Neutrophil (primary cell): ENCODE results near the gene EVI2B.

Experiments
- H3K27ac ChIP-seq: fragments of 200-600 bp; sonication (generic); 2 replicates; pipeline ENCODE4 v1.5.1; 2016; ENCODE audit warnings: mild to moderate bottlenecking, moderate library complexity
- H3K27me3 ChIP-seq: fragments of 200-600 bp; sonication (generic); 2 replicates; pipeline ENCODE4 v1.6.0; 2016; ENCODE audit warnings: mild to moderate bottlenecking
- H3K36me3 ChIP-seq: fragments of 200-600 bp; sonication (generic); 2 replicates; pipeline ENCODE4 v1.5.1; 2017
- H3K4me1 ChIP-seq, 2 experiments: fragments of 200-600 bp in 1 of 2; sonication (generic) in 1 of 2; 1 replicate in 1 of 2; 2 replicates in 1 of 2; pipeline versions ENCODE4 v1.5.1 to v1.6.1; 2013 to 2016; ENCODE audit warnings: low read depth in 1 of 2, low read length in 1 of 2, mild to moderate bottlenecking in 1 of 2, moderate library complexity in 1 of 2; ENCODE audit not compliant: control insufficient read depth in 1 of 2, insufficient read depth in 1 of 2
- H3K4me3 ChIP-seq, 2 experiments: fragments of 200-600 bp in 1 of 2; sonication (generic) in 1 of 2; 1 replicate in 1 of 2; 2 replicates in 1 of 2; pipeline ENCODE4 v1.5.1; 2013 to 2016; ENCODE audit warnings: low read depth in 1 of 2, low read length in 1 of 2, mild to moderate bottlenecking in 1 of 2, moderate library complexity in 1 of 2
- H3K9me3 ChIP-seq: fragments of 200-600 bp; sonication (generic); 2 replicates; pipeline ENCODE4 v1.5.1; 2016
- TF ChIP-seq, protein P1 (sequence below): fragments of 200-600 bp; sonication (generic); IDR thresholded peaks from 2 replicates; pipeline ENCODE4 v1.5.1; 2016; ENCODE audit warnings: antibody characterized with exemption

EVI2B gene

GRCh38 chr17:31321966-31322365 lies 8.1 kb upstream of the EVI2B start:
- Histone ChIP-seq H3K4me3 (peak overlapping the region; percentile 78 to 79), H3K27me3 (no peaks in the 10 kb centered on the region), H3K36me3 (peaks cover 11% of the 10 kb centered on the region), H3K27ac (peak overlapping the region; percentile 98), H3K4me1 (peaks cover 25 to 49% of the 10 kb centered on the region in 2 experiments), H3K9me3 (no peaks in the 10 kb centered on the region)
- TF ChIP-seq, protein P1, sequence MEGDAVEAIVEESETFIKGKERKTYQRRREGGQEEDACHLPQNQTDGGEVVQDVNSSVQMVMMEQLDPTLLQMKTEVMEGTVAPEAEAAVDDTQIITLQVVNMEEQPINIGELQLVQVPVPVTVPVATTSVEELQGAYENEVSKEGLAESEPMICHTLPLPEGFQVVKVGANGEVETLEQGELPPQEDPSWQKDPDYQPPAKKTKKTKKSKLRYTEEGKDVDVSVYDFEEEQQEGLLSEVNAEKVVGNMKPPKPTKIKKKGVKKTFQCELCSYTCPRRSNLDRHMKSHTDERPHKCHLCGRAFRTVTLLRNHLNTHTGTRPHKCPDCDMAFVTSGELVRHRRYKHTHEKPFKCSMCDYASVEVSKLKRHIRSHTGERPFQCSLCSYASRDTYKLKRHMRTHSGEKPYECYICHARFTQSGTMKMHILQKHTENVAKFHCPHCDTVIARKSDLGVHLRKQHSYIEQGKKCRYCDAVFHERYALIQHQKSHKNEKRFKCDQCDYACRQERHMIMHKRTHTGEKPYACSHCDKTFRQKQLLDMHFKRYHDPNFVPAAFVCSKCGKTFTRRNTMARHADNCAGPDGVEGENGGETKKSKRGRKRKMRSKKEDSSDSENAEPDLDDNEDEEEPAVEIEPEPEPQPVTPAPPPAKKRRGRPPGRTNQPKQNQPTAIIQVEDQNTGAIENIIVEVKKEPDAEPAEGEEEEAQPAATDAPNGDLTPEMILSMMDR = no peak

DNA sequence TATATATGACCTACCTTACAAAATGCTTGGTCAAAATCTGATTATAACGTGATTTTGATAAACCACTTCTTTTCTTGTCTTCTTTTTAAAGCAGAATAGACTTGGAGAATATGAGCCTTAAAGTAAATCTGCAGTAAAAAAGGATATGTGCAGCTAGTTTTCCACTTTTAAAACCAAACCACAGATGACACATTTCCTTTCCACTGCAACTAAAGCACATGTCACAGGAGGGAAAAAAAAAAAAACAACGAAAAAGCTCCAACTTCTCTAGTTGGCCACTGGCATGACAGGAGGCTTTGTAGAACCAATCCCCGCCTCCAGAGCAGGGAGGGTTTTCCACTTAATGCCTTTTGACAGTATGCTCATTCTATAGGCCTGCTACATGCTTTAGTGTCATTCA lies 7.6 kb upstream of the EVI2B start, which contains the start of gene EVI2A:
EVI2A (minus strand) TSS at position 142 of the 400 bp plus-strand sequence. CDS start 2,609 bp downstream, outside the sequence.
- H3K9me3 ChIP-seq = no peaks in the 10 kb centered on the region
- peak within 1 kb of the TSS; percentile 98 for H3K27ac ChIP-seq
- TF ChIP-seq, protein P1 = peak; percentile 56
- H3K4me1 ChIP-seq = peaks cover 30 to 54% of the 10 kb centered on the region in 2 experiments
- H3K36me3 ChIP-seq = peaks cover 15% of the 10 kb centered on the region
- peak within 1 kb of the TSS; percentile 78 to 79 for H3K4me3 ChIP-seq
- H3K27me3 ChIP-seq = no peaks in the 10 kb centered on the region

GRCh38 chr17:31320791-31321190 lies 6.9 kb upstream of the EVI2B start:
- peaks cover 37 to 61% of the 10 kb centered on the region in 2 experiments for H3K4me1 ChIP-seq
- H3K9me3 ChIP-seq = no peaks in the 10 kb centered on the region
- H3K27ac ChIP-seq = peak overlapping the region; percentile 98

DNA sequence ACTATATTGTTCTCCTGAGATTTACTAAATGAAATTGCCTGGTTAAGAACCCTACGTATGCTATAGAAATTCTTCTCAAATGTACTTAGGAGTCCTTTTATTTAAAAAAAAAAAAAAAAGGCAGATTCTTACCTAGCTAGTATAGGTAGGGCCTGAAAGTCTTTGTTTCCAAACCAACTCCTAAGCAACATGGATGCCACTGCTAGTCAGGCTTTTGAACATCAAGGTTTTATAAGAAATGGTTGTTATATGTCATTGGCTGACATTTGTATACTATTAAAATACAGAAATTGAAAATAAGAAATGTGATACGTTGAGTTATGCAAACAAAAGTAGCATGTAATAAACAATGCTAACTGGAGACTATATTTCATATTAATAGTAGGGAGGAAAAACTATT lies 6.4 kb upstream of the EVI2B start:
- Histone ChIP-seq H3K36me3 (peaks cover 15% of the 10 kb centered on the region), H3K4me1 (peaks cover 43 to 67% of the 10 kb centered on the region in 2 experiments), H3K27me3 (no peaks in the 10 kb centered on the region), H3K4me3 (peak overlapping the region; percentile 78 to 79), H3K9me3 (no peaks in the 10 kb centered on the region), H3K27ac (peak overlapping the region; percentile 98)
- TF ChIP-seq, protein P1 = no peak

More at GRCh38 chr17:31320791-31321190, 6.9 kb upstream of the EVI2B start:
- Histone ChIP-seq H3K27me3 (no peaks in the 10 kb centered on the region), H3K4me3 (peak overlapping the region; percentile 78 to 79), H3K36me3 (peaks cover 15% of the 10 kb centered on the region)
- TF ChIP-seq, protein P1 = no peak

DNA sequence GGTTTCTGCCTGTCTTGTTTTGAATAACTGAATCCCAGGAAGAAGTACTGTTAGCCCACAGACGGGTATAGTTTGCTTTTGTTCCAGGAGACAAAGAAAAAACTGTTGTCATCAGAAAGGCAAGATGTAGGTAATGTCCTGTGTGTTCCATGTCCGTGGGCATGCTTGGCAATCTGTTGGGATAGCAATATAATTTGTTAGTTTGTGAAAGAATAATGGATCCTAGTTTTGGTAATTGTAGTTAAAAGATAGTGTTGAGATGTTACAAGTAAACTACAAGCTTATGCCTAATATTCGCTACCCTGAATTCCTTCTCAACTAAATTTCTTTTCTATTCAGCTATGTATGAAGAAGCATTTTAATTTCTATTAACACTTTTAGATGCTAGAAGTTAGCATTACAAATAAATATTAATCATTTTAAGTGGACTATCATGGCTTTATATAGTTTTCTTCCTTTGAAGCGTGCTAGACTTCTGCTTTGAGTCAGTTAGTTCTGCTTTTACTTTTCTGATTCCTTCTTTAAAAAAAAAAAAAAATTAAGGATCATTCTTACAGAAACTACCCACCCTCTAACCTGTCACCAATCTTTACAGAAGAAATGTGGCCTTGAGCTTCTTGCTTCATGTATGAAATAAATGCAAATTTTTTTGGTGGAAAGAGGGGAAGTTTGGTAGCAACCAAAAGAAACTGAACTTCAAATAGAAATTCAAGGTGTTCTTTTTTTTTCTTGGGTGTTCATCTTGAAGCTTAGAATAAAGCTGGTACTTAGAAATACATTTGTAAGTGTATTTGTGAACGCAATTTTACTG lies 5.2 kb upstream of the EVI2B start:
- H3K4me1 ChIP-seq = peaks cover 53 to 78% of the 10 kb centered on the region in 2 experiments
- H3K36me3 ChIP-seq = peaks cover 15% of the 10 kb centered on the region
- H3K27ac ChIP-seq = peak overlapping the region; percentile 98
- TF ChIP-seq, protein P1 = no peak
- H3K27me3 ChIP-seq = no peaks in the 10 kb centered on the region
- peak overlapping the region; percentile 78 to 79 for H3K4me3 ChIP-seq
- no peaks in the 10 kb centered on the region for H3K9me3 ChIP-seq
